Right lung (tissue), 5 donors: ENCODE results near the gene MAGEB3. TPM values are rescaled to one million over a fixed set of nuclear protein-coding genes. Genes with fewer than 3 reads are reported as not detected.

Source experiments
- DNase-seq, 2 donors: peaks; one replicate each; pipeline ENCODE4 v3.0.0-alpha.2; 2013
- polyA plus RNA-seq, 5 donors: library from polyadenylated mRNA; unstranded; fragments of 120-200 nt; gene quantifications; one replicate each; pipeline versions ENCODE4 v1.2.1 to v1.2.3, GENCODE V29; 2013; ENCODE audit warnings: inconsistent platforms in 1 of 5, low replicate concordance in 1 of 5; ENCODE audit not compliant: insufficient read length in 5 of 5, insufficient read depth in 1 of 5

MAGEB3 gene
- polyA plus RNA-seq, 5 donors, result not detected

DNA sequence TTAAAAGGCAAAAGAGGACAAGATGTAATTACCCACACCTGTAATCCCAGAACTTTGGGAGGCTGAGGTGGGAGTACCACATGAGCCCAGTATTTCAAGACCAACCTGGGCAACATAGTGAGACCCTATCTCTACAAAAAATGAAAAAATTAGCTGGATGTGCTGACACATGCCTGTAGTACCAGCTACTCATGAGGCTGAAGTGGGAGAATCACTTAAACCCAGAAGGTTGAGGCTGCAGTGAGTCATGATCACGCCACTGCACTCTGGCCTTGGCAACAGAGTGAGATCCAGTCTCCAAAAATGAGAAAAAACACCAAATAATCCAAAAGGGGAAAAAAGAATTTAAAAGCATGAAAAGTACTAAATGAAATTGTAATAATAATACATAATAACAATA, 47.9 kb downstream of the MAGEB3 start:
- DNase-seq, result no peak

DNA sequence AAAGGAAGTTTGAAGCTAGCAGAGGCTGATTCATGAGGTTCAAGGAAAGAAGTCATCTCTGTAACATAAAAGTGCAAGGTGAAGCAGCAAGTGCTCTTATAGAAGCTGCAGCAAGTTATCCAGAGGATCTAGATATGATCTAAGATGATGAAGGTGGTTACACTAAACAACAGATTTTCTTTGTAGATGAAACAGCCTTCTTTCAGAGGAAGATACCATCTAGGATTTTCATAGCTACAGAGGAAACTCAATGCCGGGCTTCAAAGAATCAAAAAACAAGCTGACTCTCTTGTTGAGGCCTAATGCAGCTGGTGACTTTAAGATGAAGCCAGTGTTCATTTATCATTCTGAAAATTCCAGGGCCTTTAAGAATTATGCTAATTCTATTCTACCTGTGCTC, 50.0 kb downstream of the MAGEB3 start:
- no peak for DNase-seq

GRCh38 chrX:30282527-30282926, 52.1 kb downstream of the MAGEB3 start:
- no peak for DNase-seq

DNA sequence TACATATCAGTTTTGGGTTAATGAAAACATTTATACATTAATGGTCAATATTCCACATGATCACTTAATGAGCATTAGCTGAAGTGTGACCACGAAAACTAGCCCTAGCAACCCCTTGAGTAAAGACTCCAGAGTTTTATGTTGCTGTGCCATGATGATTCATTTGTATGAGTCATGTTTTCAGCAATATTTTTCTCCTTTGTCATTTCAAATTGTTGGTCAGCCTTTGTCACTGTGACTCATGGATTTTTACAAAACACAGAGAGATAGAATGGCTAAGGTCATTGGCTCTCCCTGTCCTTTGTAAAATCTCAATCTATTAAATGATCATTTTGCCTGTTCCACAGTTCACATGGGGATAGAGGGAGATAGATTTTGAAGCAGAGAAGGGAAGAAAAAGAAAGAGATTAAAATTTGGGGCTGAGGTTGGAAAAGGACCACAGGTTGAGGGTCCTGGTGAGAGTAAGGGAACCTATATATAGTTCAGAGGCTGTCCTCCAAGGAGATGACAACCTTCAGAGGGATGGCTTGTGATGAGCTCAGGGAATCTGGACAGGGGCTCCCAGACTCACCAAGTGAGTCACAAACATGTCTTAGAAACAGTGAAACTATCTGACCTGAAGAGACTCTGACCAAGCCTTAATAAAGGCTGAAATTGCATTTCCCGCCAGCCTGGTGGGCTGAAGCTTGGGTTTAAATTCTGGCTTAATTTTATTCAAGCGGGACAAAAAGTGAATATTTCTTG, 53.2 kb downstream of the MAGEB3 start:
- no peak for DNase-seq

Other genes with a start within 250 kb of the MAGEB3 start
- gene MAGEB2, start 15.1 kb upstream of the MAGEB3 start, polyA plus RNA-seq, result not detected
- gene MAGEB4, start 11.3 kb downstream of the MAGEB3 start, polyA plus RNA-seq, result not detected
- not detected for gene MAGEB1, start 16.5 kb downstream of the MAGEB3 start, polyA plus RNA-seq
- under 1 TPM in 4 of 5 donors, not detected in 1; 0.07 to 0.65 (median 0.40) TPM for gene NR0B1, start 78.7 kb downstream of the MAGEB3 start, polyA plus RNA-seq